Astrocyte (in vitro differentiated cells and primary cell): ENCODE results near the gene CLDN4.

Experiments
- EZH2 ChIP-seq: IDR thresholded peaks from 2 replicates; pipeline ENCODE4 v1.6.1; 2012; ENCODE audit warnings: mild to moderate bottlenecking, low read length, inconsistent platforms; ENCODE audit not compliant: insufficient read depth
- TF ChIP-seq, protein P1 (sequence below): IDR thresholded peaks from 2 replicates; pipeline ENCODE4 v1.5.1; 2011; ENCODE audit warnings: low read depth, mild to moderate bottlenecking, inconsistent platforms, low read length, moderate library complexity; ENCODE audit not compliant: insufficient read depth

DNA sequence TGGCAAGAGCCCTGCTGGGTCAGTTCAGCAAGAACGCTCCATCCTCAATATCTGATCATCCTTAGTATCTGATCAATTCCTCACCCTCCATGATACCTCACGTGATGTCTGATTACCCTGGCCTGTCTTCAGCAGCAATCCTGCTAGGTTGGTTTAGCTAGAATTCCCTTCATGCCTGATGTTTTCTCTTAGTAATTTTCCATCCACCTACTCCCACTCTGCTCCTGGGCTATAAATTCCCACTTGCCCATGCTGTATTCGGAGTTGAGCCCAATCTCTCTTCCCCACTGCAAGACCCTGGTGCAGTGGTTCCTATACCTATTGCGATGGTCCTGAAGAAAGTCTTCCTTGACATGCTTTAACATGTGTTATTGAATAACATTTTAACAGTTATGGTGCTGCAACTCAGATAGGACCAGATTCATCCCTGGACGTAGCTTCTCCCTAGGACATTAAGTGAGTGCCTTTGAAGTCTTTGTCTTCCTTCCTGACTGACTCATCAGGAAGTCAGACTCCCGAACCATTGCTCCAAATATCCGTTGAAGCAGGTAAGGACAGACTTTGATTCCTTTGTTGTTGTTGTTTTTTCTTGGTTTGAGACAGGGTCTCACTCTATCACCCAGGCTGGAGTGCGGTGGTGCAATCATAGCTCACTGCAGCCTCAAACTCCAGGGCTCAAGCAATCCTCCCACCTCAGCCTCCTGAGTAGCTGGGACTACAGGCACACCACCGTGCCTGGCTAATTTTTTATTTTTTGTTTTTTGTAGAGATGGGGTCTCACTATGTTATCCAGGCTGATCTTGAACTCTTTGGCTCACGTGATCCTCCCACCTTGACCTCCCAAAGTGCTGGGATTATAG is 31.3 kb upstream of the CLDN4 start:
- TF ChIP-seq, protein P1, sequence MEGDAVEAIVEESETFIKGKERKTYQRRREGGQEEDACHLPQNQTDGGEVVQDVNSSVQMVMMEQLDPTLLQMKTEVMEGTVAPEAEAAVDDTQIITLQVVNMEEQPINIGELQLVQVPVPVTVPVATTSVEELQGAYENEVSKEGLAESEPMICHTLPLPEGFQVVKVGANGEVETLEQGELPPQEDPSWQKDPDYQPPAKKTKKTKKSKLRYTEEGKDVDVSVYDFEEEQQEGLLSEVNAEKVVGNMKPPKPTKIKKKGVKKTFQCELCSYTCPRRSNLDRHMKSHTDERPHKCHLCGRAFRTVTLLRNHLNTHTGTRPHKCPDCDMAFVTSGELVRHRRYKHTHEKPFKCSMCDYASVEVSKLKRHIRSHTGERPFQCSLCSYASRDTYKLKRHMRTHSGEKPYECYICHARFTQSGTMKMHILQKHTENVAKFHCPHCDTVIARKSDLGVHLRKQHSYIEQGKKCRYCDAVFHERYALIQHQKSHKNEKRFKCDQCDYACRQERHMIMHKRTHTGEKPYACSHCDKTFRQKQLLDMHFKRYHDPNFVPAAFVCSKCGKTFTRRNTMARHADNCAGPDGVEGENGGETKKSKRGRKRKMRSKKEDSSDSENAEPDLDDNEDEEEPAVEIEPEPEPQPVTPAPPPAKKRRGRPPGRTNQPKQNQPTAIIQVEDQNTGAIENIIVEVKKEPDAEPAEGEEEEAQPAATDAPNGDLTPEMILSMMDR, result no peak
- TF ChIP-seq EZH2, result no peak
